GM21529 (cell line): ENCODE results near the gene THADA.
"Not testable (repeated sequence)": the region's sequence is repeated elsewhere in the genome, so short reads cannot be mapped to it uniquely, and the experiment has no call there.

ENCODE experiments used
- ATAC-seq: cut with Tn5 transposase; IDR thresholded peaks from one replicate; pipeline ENCODE4 v1.9.1; 2021; ENCODE audit not compliant: unreplicated experiment

The THADA gene, protein sequence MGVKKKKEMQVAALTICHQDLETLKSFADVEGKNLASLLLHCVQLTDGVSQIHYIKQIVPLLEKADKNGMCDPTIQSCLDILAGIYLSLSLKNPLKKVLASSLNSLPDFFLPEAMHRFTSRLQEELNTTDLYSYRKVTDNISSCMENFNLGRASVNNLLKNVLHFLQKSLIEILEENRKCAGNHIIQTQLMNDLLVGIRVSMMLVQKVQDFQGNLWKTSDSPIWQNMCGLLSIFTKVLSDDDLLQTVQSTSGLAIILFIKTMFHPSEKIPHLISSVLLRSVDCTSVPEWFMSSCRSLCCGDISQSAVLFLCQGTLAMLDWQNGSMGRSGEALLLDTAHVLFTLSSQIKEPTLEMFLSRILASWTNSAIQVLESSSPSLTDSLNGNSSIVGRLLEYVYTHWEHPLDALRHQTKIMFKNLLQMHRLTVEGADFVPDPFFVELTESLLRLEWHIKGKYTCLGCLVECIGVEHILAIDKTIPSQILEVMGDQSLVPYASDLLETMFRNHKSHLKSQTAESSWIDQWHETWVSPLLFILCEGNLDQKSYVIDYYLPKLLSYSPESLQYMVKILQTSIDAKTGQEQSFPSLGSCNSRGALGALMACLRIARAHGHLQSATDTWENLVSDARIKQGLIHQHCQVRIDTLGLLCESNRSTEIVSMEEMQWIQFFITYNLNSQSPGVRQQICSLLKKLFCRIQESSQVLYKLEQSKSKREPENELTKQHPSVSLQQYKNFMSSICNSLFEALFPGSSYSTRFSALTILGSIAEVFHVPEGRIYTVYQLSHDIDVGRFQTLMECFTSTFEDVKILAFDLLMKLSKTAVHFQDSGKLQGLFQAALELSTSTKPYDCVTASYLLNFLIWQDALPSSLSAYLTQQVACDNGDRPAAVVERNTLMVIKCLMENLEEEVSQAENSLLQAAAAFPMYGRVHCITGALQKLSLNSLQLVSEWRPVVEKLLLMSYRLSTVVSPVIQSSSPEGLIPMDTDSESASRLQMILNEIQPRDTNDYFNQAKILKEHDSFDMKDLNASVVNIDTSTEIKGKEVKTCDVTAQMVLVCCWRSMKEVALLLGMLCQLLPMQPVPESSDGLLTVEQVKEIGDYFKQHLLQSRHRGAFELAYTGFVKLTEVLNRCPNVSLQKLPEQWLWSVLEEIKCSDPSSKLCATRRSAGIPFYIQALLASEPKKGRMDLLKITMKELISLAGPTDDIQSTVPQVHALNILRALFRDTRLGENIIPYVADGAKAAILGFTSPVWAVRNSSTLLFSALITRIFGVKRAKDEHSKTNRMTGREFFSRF (N-terminal part only)

DNA sequence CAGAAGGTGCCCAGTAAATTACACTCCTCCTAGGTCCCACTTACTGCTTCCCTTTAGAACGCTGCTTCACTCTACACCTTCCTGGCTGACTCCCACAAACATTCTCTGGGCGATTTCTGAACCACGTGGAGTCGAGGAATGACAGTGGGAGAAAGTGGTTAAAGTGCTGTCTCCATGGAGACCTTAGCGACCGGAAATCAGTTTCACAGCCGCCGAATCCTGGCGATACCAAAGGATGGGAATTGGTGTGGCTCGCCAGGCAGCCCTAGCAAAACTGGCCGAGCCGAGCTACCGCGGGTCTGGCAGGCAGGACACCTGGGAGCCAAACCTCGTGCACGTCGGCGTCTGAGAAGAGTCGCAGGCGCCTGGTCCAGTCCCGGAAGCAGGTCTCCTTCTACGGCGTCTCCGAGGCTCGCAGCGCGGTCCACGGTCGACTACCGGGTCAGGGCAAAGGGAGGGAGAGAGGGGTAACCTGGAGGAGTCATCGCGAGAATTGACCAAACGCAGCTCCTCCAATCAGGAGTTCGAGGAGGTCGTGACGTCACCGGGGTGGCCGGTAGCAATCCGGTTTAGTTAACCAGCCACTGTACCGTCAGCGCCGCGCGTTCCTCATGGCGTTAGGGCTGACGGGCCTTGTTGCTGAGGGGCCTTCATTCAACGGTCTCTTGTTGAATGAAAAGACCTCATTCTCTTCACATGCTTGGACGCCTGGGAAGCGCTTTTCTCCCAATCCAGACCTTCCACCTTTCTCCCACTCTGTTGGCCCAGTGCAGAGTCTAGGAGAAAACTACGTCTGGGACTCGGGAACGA lies at the start of gene THADA:
Gene THADA, minus strand, starts transcription at position 436 of the 810 bp plus-strand sequence. CDS start 3,646 bp downstream, outside the sequence.
- peak; percentile 96 for ATAC-seq

GRCh38 chr2:43643680-43644079 lies 47.8 kb upstream of the THADA start:
- ATAC-seq, result no peak

DNA sequence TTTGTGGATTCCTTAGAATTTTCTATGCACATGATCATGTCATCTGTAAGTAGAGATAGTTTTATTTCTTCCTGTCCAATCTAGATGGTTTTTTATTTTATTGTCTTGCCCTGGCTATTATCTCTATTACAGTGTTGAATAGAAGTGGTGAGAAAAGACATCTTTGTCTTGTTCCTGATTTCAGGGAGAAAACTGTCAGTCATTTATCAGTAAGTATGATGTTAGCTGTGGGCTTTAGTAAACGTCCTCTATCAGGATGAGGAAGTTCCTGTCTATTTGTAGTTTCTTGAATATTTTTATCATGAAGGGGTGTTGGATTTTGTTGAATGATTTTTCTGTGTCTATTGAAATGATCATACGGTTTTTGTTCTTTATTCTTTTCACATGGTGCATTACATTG lies 46.5 kb upstream of the THADA start:
- no peak for ATAC-seq

DNA sequence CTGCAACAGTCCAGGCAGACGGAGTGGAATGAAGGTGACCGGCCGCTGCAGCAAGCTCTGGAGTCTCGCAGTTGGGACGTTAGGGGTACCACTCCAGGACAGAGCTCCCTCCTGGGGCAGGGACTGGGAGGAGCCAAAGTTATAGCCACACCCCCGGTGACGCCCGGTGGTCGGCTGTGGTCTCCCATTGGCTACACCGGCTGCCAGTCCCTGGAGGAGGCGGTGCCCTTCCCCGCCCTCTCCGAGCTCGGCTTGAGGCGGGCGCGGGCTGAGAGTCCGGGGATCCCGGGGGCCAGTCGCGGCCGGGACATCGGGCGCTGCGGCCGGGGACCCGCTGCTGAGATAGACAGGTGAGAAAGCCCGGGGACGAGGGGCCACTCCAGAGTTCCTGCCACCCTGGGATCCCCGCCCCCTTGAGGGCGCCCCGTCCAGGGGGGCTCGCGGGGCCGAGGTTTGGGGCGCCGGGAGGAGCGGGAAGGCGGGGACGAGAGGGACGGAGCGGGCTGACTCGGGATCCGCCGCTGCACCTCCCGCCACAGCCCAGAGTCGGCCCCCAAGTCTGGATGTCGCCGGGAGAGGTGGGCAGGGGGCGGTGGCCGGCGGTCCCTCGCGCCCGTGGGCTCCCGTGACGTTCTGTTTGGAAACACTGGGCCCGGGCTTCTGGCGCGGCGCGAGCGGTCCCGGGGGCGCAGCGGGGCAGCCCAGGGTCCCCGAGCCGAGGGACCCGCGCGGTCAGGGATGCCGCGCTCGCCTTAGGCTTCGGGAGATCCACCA lies 41.4 kb upstream of the THADA start, which contains the start of gene PLEKHH2:
Gene PLEKHH2, plus strand, starts transcription at position 231 of the 774 bp plus-strand sequence. CDS start 7,414 bp downstream, outside the sequence.
- peak; percentile 100 for ATAC-seq

DNA sequence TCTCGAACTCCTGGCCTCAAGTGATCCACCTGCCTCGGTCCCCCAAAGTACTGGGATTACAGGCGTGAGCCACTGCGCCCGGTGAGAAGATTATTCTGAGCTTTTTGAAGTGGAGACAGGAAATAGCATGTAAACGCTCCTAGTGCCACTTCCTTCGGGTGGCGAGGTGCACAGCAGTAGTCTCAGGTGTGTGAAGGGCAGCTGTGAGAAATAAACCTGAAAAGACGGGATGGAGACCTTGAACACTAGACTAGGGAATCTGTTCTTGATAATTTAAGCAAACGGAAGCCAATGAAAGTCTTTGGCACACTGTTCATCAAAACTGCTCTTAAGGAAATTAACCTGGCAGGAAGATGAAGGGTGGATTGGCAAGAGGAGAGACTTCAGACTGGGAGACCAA lies 40.8 kb upstream of the THADA start:
- ATAC-seq, result no peak

- ATAC-seq, result not testable (repeated sequence)
Measured at GRCh38 chr2:43636153-43636552, 40.3 kb upstream of the THADA start.

DNA sequence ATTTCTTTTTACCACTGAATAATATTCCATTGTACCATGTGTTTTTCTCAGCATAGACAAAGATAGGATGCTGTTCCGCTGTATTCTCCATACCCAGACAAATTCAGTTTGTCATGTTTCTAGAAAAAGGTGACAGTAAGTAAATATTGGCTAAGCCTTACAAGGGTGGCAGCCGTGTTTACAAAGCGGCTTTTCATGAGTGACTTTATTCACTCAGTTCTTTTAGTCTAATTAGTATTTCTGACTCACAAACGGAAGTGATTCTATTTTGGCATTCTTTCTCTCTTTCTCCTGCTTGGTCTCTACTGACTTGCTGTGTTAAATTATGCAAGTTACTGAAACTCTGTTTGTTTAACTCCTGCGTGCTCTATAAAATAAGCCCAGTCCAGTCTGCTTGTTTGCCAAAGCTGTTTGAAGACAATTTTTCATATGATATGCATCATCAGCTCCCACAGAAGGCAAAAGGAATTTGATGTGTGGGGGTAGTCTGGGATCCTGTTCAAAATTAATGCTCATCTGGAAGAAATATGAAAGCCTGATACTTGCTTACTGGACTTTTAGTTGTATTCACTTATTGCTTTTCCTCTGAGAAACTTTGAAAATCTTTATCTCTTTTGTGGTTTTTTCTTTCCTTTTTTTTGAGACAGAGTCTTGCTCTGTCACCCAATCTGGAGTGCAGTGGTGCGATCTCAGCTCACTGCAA lies 38.9 kb upstream of the THADA start:
- no peak for ATAC-seq

- no peak for ATAC-seq
Measured at GRCh38 chr2:43631618-43632317, 35.9 kb upstream of the THADA start.

- ATAC-seq, result no peak
Measured at GRCh38 chr2:43622931-43623451, 27.2 kb upstream of the THADA start.

- no peak for ATAC-seq
Measured at GRCh38 chr2:43619511-43619910, 23.7 kb upstream of the THADA start.

DNA sequence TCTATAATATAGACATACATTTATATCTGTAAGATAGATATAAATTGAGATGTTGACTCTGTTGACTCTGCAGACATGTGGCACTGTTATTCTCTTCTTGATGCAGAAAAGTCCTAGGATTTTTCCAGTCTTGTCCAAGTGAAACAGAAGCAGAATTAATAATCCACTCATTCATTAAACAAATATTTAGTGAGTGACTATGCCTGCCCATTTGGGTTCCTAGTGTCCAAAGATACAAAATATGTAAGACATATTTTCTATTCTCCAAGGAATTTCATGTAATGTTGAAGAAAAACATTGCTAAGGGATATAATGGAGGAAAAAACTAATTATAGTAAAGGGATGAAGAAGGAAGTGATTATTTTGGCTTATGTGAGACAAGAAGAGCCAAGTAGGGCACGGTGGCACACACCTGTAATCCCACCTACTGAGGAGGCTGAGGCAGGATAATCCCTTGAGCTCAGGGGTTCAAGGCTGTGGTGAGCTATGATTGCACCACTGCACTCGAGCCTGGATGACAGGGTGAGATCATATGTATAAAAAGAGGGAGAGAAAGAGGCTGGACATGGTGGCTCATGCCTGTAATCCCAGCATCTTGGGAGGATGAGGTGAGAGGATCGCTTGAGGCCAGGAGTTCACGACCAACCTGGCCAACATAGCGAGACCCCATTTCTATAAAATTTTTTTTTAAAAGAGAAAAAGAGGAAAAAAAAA lies 21.3 kb upstream of the THADA start:
- no peak for ATAC-seq

DNA sequence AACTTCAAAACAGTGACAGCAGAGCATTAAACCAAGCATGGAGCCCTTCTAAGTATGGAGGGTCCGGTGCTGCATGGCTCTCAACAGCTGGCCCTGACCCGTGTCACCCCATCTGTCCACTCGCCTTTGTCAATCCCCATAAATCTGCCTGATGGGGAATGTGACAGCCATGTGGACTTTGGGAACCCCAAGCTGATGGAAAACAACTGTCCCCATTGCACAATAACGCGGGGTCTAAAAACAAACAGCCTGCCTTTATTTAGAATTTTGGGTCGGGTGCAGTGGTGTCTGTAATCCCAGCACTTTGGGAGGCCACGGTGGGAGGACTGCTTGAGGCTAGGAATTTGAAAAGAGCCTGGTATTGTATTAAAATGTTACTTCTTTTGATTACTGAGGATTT lies 17.1 kb upstream of the THADA start:
- ATAC-seq, result no peak

DNA sequence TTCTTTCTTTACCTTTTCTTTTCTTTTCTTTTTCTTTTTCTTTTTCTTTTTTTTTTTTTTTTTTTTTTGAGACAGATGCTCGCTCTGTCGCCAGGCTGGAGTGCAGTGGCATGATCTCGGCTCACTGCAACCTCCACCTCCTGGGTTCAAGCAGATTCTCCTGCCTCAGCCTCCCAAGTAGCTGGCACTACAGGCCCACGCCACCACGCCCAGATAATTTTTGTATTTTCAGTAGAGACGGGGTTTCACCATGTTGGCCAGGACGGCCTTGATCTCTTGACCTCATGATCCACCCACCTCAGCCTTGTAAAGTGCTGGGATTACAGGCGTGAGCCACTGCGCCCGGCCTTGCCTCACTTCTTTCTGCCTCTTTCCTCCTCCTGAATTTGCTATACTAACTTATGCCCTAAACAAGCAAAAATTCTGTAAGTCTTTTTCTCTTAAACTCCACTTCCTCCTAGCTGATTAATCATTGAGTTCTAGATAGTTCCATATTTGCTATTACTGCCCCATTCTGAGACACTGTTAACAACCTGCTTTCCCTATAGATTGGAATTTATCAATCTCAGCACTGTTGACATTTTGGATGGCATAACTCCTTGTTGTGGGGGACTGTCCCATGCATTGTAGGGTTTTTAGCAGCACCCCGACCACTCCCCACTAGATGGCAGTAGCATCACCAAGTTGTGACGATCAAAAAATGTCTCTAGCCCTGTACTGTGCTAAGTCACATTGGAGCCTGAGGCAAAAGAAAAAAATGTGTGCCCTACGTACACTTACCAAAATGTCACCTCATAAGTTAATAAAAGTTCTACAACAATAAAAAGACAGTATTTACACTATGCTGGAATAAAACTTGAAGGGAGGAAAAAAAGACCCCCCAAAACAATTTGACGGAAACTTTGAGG lies 16.4 kb upstream of the THADA start:
- peak; percentile 80 for ATAC-seq

- no peak for ATAC-seq
Measured at GRCh38 chr2:43610361-43610760, 14.5 kb upstream of the THADA start.

DNA sequence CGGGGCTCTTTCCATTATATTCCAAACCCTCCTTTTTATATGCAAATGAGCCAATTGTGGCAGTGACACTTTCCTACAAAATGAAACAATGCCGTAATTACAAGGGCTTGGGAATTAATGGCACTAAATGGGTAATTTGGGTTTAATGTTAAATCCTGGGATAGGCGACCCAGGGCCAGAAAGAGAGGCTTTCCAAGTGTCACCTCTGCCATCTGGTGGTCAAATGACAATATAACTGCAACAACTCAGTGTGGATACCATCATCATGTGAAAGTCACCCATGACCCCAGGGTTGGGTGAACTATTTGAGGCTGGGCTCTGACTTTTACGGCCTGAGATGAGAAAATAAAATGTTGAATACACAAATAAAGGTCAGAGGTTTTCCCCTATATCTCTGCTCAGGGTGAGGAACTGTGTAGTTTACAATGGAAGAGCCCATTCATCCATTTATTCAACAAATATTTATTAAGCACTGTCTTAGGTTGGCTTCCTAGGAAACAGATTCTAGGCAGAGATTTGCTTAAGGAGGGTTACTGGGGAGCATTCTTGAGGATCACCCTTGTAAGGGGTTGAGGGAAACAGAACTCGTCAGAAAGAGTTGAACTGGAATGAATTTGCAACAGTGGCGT lies 13.6 kb upstream of the THADA start:
- ATAC-seq, result peak; percentile 70

DNA sequence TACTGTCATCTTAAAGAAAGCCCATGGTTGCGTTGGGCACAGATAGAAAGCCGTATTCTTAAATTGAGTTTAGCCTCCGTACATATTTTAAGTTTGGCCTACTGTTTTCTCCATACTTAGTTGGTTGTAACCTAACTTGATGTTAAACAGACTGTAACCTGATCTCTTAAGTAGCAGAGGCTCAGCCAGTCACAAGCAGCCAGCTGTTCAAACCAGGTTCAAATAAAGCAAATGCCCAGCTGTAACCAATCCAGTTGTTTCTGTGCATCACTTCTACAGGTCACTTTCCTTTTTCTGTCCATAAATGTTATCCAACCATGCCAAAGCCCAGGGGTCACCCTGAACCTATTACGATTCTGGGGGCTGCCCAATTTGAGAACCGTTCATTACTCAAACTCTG lies 10.0 kb upstream of the THADA start:
- ATAC-seq, result no peak
